ENCODE measurements around the gene BCL3. TPM values are rescaled to one million over a fixed set of nuclear protein-coding genes. Genes with fewer than 3 reads are reported as not detected.

Gene BCL3
- total and polyA plus RNA-seq, 10 of the 15 experiments (the other 5 are each of a cell fraction or from before 2014, with no cell fraction given), result 0.55 to 22.7 (median 3.6) TPM

- TF ChIP-seq IRF5 (IDR thresholded peaks at IDR 0.05; ENCODE audit: borderline replicate concordance) (no peak), E4F1 (IDR thresholded peaks at IDR 0.05; ENCODE audit: borderline replicate concordance, partially characterized antibody) (no peak)
Measured at GRCh38 chr19:44703336-44704078, 45.0 kb upstream of the BCL3 start (continued).

- intact Hi-C loops (cut with micrococcal nuclease; ENCODE audit: unreplicated experiment) (no loop called here), in situ Hi-C loops (cut with MboI) (no loop called here)
- DNase-seq (ENCODE audit: low read depth, low spot score) (no peak), ATAC-seq (no peak), FAIRE-seq (no peak)
- H3K36me3 ChIP-seq (ENCODE audit: control insufficient read depth in 2 of 2, insufficient read depth in 2 of 2, low read length in 1 of 2), result no peaks in the 10 kb centered on the region
- TF ChIP-seq RAD51 (IDR thresholded peaks at IDR 0.05) (no peak), IKZF2 (IDR thresholded peaks at IDR 0.05) (no peak)
- H3K27ac ChIP-seq (ENCODE audit: control insufficient read depth, insufficient read depth), result no peak overlapping the region
- BruUV-seq (replicated peaks), result no TSS peak
- no peaks in the 10 kb centered on the region for H4K20me1 ChIP-seq (ENCODE audit: control insufficient read depth, insufficient read depth)
- ChIA-PET POLR2A (no interaction called here), CTCF (no interaction called here), SMC1A (ENCODE audit: uncharacterized antibody, unreplicated experiment) (no interaction called here), RAD21 (ENCODE audit: unreplicated experiment) (no interaction called here)
- H3K4me2 ChIP-seq (ENCODE audit: control insufficient read depth, insufficient read depth), result no peak overlapping the region
- WGBS (ENCODE audit: insufficient coverage, insufficient replicate concordance, low lambda C conversion rate, missing lambda C conversion rate), result 59% methylated on average over 1 of the region's 1 CpG
- H3K4me1 ChIP-seq (ENCODE audit: control insufficient read depth, insufficient read depth, low read length), result no peaks in the 10 kb centered on the region; the same call in 1 of the 2 replicates
- H2AFZ ChIP-seq (ENCODE audit: control insufficient read depth, low read depth, low read length), result no peak overlapping the region
- no peaks in the 10 kb centered on the region for H3K9me3 ChIP-seq (replicated peaks; ENCODE audit: control insufficient read depth, insufficient read depth, low read length)
- H3K79me2 ChIP-seq (ENCODE audit: control insufficient read depth, insufficient read depth, low read length), result no peaks in the 10 kb centered on the region
- no peak overlapping the region for H3K9ac ChIP-seq (ENCODE audit: control insufficient read depth, insufficient read depth, low read length)
- no peak overlapping the region for H3K4me3 ChIP-seq
- H3K27me3 ChIP-seq (replicated peaks in 1 of 2; ENCODE audit: control insufficient read depth in 2 of 2, insufficient read depth in 2 of 2, low read length in 1 of 2), result no peaks in the 10 kb centered on the region
Measured at GRCh38 chr19:44704982-44705381, 43.5 kb upstream of the BCL3 start.
